ENCODE data around the gene PRKRIP1.

DNA sequence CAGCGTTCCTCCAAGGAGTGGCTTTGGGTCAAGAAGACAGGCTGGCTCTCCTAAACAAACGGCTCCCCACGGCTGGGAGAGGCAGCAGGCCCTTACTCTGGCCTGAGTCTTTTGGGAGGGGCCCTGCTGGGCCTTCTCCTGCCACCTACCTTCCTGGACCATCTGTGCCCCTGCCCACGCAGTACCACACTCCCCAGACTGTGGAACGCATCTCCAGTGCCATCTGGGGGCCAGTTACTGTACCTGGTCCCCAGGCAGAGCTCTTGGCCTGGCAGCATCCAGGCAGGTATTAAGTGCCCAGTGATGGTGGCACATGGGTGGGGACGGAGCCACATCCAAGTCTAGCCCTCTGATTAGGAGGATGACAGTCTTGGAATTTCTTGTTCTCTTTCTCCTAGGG is 54.1 kb downstream of the PRKRIP1 start:
- TF ChIP-seq, protein P1, sequence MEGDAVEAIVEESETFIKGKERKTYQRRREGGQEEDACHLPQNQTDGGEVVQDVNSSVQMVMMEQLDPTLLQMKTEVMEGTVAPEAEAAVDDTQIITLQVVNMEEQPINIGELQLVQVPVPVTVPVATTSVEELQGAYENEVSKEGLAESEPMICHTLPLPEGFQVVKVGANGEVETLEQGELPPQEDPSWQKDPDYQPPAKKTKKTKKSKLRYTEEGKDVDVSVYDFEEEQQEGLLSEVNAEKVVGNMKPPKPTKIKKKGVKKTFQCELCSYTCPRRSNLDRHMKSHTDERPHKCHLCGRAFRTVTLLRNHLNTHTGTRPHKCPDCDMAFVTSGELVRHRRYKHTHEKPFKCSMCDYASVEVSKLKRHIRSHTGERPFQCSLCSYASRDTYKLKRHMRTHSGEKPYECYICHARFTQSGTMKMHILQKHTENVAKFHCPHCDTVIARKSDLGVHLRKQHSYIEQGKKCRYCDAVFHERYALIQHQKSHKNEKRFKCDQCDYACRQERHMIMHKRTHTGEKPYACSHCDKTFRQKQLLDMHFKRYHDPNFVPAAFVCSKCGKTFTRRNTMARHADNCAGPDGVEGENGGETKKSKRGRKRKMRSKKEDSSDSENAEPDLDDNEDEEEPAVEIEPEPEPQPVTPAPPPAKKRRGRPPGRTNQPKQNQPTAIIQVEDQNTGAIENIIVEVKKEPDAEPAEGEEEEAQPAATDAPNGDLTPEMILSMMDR (IDR thresholded peaks at IDR 0.05), result peak in 1 of 6 experiments; percentile 7
- TF ChIP-seq POLR2A (IDR thresholded peaks at IDR 0.05) (no peak), POLR2AphosphoS5 (IDR thresholded peaks at IDR 0.05) (no peak), EP300 (IDR thresholded peaks at IDR 0.05) (no peak)
